ENCODE data around the gene ATP6V0E2.
"Not testable (repeated sequence)": the region's sequence is repeated elsewhere in the genome, so short reads cannot be mapped to it uniquely, and the experiment has no call there.

Gene ATP6V0E2

DNA sequence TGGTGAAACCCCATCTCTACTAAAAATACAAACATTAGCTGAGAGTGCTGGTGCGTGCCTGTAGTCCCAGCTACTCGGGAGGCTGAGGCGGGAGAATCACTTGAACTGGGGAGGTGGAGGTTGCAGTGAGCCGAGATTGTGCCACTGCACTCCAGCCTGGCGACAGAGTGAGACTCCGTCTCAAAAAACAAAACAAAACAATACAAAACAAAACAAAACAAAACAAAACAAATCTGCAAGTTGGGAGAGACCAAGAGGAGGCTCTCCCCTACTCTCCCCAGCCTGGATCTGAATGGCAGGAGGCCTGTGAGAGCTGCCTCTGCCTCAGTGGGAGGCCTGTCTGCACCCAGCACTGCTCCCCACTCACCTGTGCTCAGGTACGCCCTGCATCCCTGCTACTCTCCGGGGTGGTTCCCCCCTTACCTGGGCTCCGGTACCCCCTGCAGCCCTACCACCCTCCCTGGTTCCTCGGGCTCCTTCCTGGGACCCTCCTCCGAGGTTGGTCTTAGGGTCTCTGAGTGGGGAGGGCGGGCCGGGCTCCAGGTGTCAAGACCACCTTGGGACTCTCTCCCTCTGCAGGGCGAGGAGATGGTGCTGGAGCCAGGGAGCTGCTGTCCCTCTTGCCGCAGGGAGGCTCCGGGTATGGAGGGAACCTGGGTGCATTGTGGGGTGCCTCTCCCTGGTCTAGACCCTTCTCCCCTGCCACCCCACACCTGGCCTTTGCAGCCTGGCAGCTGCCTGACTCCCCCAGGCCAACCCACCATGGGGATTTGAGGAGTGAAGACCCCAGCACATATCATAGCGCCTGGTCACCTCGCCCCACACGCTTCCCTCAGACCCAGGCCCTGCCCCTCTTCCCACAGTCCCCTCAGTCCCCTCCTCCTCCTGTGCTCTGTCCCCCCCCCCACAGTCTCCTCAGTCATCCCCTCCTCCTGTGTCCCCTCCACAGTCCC, 45.1 kb upstream of the ATP6V0E2 start:
- Histone ChIP-seq H3K4me3 (ENCODE audit: low read length) (no peak overlapping the region), H3K4me1 (ENCODE audit: low read length) (no peaks in the 10 kb centered on the region), H3F3A (ENCODE audit: insufficient read depth, low read length) (no peaks in the 10 kb centered on the region), H4K20me1 (ENCODE audit: insufficient read depth, low read length) (no peaks in the 10 kb centered on the region; the same call in 1 of the 2 replicates), H3K79me2 (ENCODE audit: low read length) (no peaks in the 10 kb centered on the region), H3K9me2 (replicated peaks; ENCODE audit: insufficient read depth, low read length) (no peaks in the 10 kb centered on the region), H3K9me3 (replicated peaks; ENCODE audit: insufficient read depth, low read length) (no peaks in the 10 kb centered on the region), H3K27me3 (replicated peaks; ENCODE audit: insufficient read depth, low read length) (peaks cover 82% of the 10 kb centered on the region), H3K4me2 (ENCODE audit: low read depth, low read length) (no peak overlapping the region), H3K9ac (ENCODE audit: low read length) (no peak overlapping the region), H2AFZ (ENCODE audit: low read length) (no peak overlapping the region), H3K36me3 (replicated peaks; ENCODE audit: insufficient read depth, low read length) (no peaks in the 10 kb centered on the region), H3K27ac (ENCODE audit: low read length) (no peak overlapping the region)
- no peak for DNase-seq
- no peak for TF ChIP-seq EZH2 (optimal IDR thresholded peaks at IDR 0.05; ENCODE audit: low read depth, low read length)
- TF ChIP-seq EZH2phosphoT487 (IDR thresholded peaks at IDR 0.05; ENCODE audit: low read length), result no peak
- TF ChIP-seq CTCF (IDR thresholded peaks at IDR 0.05; ENCODE audit: low read length), result no peak

GRCh38 chr7:149830527-149830926, 43.2 kb upstream of the ATP6V0E2 start:
- H4K20me1 ChIP-seq (ENCODE audit: insufficient read depth, low read length); H3K9ac ChIP-seq (ENCODE audit: low read length); H3K9me2 ChIP-seq (replicated peaks; ENCODE audit: insufficient read depth, low read length); H3K36me3 ChIP-seq (replicated peaks; ENCODE audit: insufficient read depth, low read length); H3K79me2 ChIP-seq (ENCODE audit: low read length); H3K4me1 ChIP-seq (ENCODE audit: low read length); DNase-seq; H3K4me3 ChIP-seq (ENCODE audit: low read length); H3K9me3 ChIP-seq (replicated peaks; ENCODE audit: insufficient read depth, low read length); H2AFZ ChIP-seq (ENCODE audit: low read length); H3F3A ChIP-seq (ENCODE audit: insufficient read depth, low read length); H3K27ac ChIP-seq (ENCODE audit: low read length); H3K4me2 ChIP-seq (ENCODE audit: low read depth, low read length): not testable (repeated sequence)
- peaks cover 70% of the 10 kb centered on the region for H3K27me3 ChIP-seq (replicated peaks; ENCODE audit: insufficient read depth, low read length)

DNA sequence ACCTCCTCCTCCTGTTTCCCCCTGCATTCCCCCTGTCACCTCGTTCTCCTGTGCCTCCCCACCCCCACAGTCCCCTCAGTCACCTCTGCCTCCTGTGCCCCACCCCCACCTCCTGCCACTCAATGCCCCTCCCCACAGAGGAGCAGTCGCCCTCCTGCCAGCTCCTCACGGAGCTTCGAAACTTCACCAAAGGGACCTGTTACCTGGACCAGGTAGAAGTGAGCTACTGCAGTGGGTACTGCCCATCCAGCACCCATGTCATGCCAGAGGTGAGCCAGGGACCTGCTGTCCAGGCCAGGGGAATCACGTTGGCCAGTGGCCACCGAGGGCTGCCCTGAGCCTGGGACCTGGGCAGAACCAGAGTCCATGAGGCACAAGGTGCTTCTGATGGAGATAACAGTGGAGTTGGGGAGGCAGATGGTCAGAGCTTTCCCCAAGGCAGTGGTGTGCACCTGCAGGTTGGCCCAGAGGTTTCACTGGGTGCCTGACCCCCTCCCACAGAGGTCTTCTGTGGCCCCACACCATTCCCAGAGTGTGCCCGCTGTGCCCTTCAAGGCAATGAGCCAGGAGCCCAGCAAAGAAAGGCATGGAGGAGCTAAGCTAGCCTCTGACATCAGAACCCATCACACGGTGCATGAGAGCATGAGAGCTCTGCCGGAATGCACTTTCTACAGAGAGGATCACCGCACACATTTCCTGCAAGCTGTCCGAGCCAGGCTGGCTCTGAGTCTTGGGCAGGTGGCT, 42.6 kb upstream of the ATP6V0E2 start:
- Histone ChIP-seq H3F3A (ENCODE audit: insufficient read depth, low read length) (no peaks in the 10 kb centered on the region), H2AFZ (ENCODE audit: low read length) (no peak overlapping the region), H3K4me1 (ENCODE audit: low read length) (no peaks in the 10 kb centered on the region), H3K4me3 (ENCODE audit: low read length) (no peak overlapping the region), H3K4me2 (ENCODE audit: low read depth, low read length) (no peak overlapping the region), H3K79me2 (ENCODE audit: low read length) (no peaks in the 10 kb centered on the region), H3K36me3 (replicated peaks; ENCODE audit: insufficient read depth, low read length) (no peaks in the 10 kb centered on the region), H4K20me1 (ENCODE audit: insufficient read depth, low read length) (no peaks in the 10 kb centered on the region; the same call in 1 of the 2 replicates), H3K27ac (ENCODE audit: low read length) (no peak overlapping the region), H3K9ac (ENCODE audit: low read length) (no peak overlapping the region), H3K9me2 (replicated peaks; ENCODE audit: insufficient read depth, low read length) (no peaks in the 10 kb centered on the region), H3K27me3 (replicated peaks; ENCODE audit: insufficient read depth, low read length) (peaks cover 64% of the 10 kb centered on the region), H3K9me3 (replicated peaks; ENCODE audit: insufficient read depth, low read length) (no peaks in the 10 kb centered on the region)
- DNase-seq, result no peak
- no peak for TF ChIP-seq CTCF (IDR thresholded peaks at IDR 0.05; ENCODE audit: low read length)
- TF ChIP-seq EZH2 (optimal IDR thresholded peaks at IDR 0.05; ENCODE audit: low read depth, low read length), result no peak
- no peak for TF ChIP-seq EZH2phosphoT487 (IDR thresholded peaks at IDR 0.05; ENCODE audit: low read length)

Measured in MM.1S (cell line).